A549 (cell line): Measurements from ENCODE around the gene MMP2.

ENCODE experiments used
- BHLHE40 ChIP-seq: IDR thresholded peaks from 2 replicates; pipeline ENCODE4 v1.6.1; 2012; ENCODE audit warnings: low read depth, low read length, inconsistent platforms
- CTCF ChIP-seq: fragments of >200 bp; sonication (Bioruptor Twin); formaldehyde crosslinking; IDR thresholded peaks from 3 replicates; pipeline ENCODE4 v1.5.1; 2016
- EP300 ChIP-seq, 2 experiments: fragments of >200 bp; sonication (Bioruptor Twin); formaldehyde crosslinking; IDR thresholded peaks; 2 replicates in 1 of 2; 3 replicates in 1 of 2; pipeline ENCODE4 v1.6.1; 2016 to 2017
- FOSL2 ChIP-seq, 2 experiments: fragments of 450-650 bp in 1 of 2; fragments of >200 bp in 1 of 2; sonication (Bioruptor Twin) in 1 of 2; formaldehyde crosslinking; IDR thresholded peaks; 2 replicates each; pipeline versions ENCODE4 v1.5.0 to v1.6.1; 2016 to 2020; ENCODE audit warnings: mild to moderate bottlenecking in 1 of 2, moderate library complexity in 1 of 2
- JUN ChIP-seq, 2 experiments: fragments of >200 bp; sonication (Bioruptor Twin); formaldehyde crosslinking; IDR thresholded peaks; 2 replicates in 1 of 2; 3 replicates in 1 of 2; pipeline ENCODE4 v1.6.1; 2016 to 2017
- MYC ChIP-seq: IDR thresholded peaks from 2 replicates; pipeline ENCODE4 v1.6.1; 2012; ENCODE audit warnings: mild to moderate bottlenecking, inconsistent platforms, low read length, improper control_type of control experiment, borderline replicate concordance
- PHF8 ChIP-seq: fragments of 200-600 bp; sonication (generic); IDR thresholded peaks from 2 replicates; pipeline ENCODE4 v1.6.1; 2016; ENCODE audit warnings: low read depth, mild to moderate bottlenecking, antibody characterized with exemption, moderate library complexity, borderline replicate concordance
- POLR2A ChIP-seq: IDR thresholded peaks from 2 replicates; pipeline ENCODE4 v1.6.1; 2012; ENCODE audit warnings: mild to moderate bottlenecking, low read length
- RAD21 ChIP-seq, 2 experiments: fragments of >200 bp in 1 of 2; sonication (Bioruptor Twin) in 1 of 2; formaldehyde crosslinking in 1 of 2; IDR thresholded peaks in 1 of 2; conservative IDR thresholded peaks in 1 of 2; 2 replicates in 1 of 2; 3 replicates in 1 of 2; pipeline ENCODE4 v1.6.1; 2012 to 2018; ENCODE audit warnings: inconsistent platforms in 1 of 2
- RFX5 ChIP-seq: fragments of 450-650 bp; IDR thresholded peaks from 2 replicates; pipeline ENCODE4 v1.7.1; 2014; ENCODE audit warnings: antibody characterized with exemption, mild to moderate bottlenecking, moderate library complexity
- SMC3 ChIP-seq: fragments of >200 bp; sonication (Bioruptor Twin); formaldehyde crosslinking; IDR thresholded peaks from 3 replicates; pipeline ENCODE4 v1.6.1; 2018; ENCODE audit warnings: inconsistent platforms
- SREBF2 ChIP-seq: fragments of 450-650 bp; IDR thresholded peaks from 2 replicates; pipeline ENCODE4 v1.6.1; 2014; ENCODE audit warnings: mild to moderate bottlenecking, moderate library complexity
- USF2 ChIP-seq: fragments of 450-650 bp; IDR thresholded peaks from 2 replicates; pipeline ENCODE4 v1.6.1; 2014; ENCODE audit warnings: antibody characterized with exemption
- ZSCAN20 ChIP-seq: fragments of 250-450 bp; sonication (Bioruptor Pico); IDR thresholded peaks from 2 replicates; pipeline ENCODE4 v1.8.0; 2022; ENCODE audit warnings: mild to moderate bottlenecking, moderate library complexity

GRCh38 chr16:55435387-55435786 is 43.6 kb upstream of the MMP2 start:
- TF ChIP-seq MYC (no peak), CTCF (no peak), ZSCAN20 (CRISPR knock-in tag) (no peak), RAD21 (conservative IDR thresholded peaks at IDR 0.05 in 1 of 2, IDR thresholded peaks at IDR 0.05 in 1 of 2) (no peak), PHF8 (no peak), USF2 (no peak), EP300 (IDR thresholded peaks at IDR 0.05) (no peak), FOSL2 (IDR thresholded peaks at IDR 0.05) (no peak), FOSL2 (CRISPR knock-in tag; IDR thresholded peaks at IDR 0.05) (no peak), JUN (IDR thresholded peaks at IDR 0.05) (no peak), SREBF2 (no peak), SMC3 (no peak), POLR2A (no peak), RFX5 (no peak), BHLHE40 (no peak)
